Measurements from ENCODE around the gene FAM110D.

FAM110D gene

GRCh38 chr1:26190373-26190987 lies 31.6 kb downstream of the FAM110D start, which contains the start of gene CATSPER4:
Gene CATSPER4 (plus strand): TSS chr1:26190602. CDS start chr1:26190628, 26 bp downstream.
- no peak for DNase-seq

- no peak for DNase-seq
Observed at GRCh38 chr1:26191739-26192138, 32.9 kb downstream of the FAM110D start.

GRCh38 chr1:26195805-26196204 lies 36.9 kb downstream of the FAM110D start:
- DNase-seq: no peak

GRCh38 chr1:26197301-26197700 lies 38.4 kb downstream of the FAM110D start:
- no peak for DNase-seq

GRCh38 chr1:26197813-26198212 lies 38.9 kb downstream of the FAM110D start:
- no peak for DNase-seq

- no peak for DNase-seq
Observed at GRCh38 chr1:26200413-26200812, 41.5 kb downstream of the FAM110D start.

- DNase-seq: no peak
Observed at GRCh38 chr1:26203642-26204318, 44.9 kb downstream of the FAM110D start.

- DNase-seq: no peak
Observed at GRCh38 chr1:26210147-26210870, 51.4 kb downstream of the FAM110D start.

- DNase-seq: no peak
Observed at GRCh38 chr1:26212726-26213125, 53.8 kb downstream of the FAM110D start.

- no peak for DNase-seq
Observed at GRCh38 chr1:26213335-26213905, 54.5 kb downstream of the FAM110D start.

All from GOT3 (cell line).